NCI-H2081 (cell line): ENCODE results near the gene EHHADH.
A peak's percentile ranks its signal among the peaks of the same experiment; 100 is the strongest.
"Not testable (repeated sequence)": the region's sequence is repeated elsewhere in the genome, so short reads cannot be mapped to it uniquely, and the experiment has no call there.

Experiments used
- DNase-seq, 2 experiments: peaks; one replicate each; lab custom pipeline; 2025; lab: John Stamatoyannopoulos, UW

Gene EHHADH

GRCh38 chr3:185251272-185251671, 2.6 kb downstream of the EHHADH start:
- DNase-seq: no peak

DNA sequence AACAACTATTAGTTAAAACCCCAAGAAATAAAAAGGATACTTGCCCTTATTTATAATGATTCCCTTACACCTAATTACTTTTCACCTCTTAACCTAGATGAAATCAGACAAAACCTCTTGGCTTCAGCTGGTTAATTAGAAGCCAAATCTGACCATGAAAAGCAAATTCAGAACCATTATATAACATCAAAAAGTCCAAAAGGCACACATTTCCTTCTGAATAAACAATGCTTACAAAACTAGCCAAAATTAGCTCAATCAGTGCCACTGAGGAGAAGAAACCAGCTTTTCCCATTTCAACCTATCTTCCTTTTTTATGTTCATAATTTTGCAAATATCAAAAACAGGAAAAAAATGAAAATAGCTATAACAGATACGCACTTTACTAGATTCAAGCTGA, 3.2 kb downstream of the EHHADH start:
- DNase-seq: no peak

- DNase-seq: no peak
Measured at GRCh38 chr3:185250247-185250646, 3.6 kb downstream of the EHHADH start.

DNA sequence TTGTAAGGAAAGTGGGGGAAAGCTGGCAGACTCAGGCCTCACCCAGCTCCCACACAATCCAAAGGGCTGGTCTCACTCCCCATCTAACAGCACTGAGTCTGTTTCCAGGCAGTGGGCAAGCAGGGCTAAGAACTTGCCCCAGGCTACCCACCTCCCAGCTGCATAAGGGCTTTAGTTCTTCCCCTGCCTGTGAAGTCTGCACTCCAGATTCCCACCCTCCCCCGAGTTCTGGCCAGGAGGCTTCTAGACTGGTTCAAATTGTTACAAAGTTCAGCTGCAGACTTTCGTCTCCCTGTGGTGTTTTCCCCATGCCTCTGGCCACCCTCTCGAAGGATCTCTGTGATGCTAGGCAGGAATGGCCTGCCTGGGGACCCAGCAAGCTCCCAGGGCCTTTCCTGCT, 11.2 kb downstream of the EHHADH start:
- DNase-seq: no peak

GRCh38 chr3:185236969-185237368, 16.9 kb downstream of the EHHADH start:
- no peak for DNase-seq

DNA sequence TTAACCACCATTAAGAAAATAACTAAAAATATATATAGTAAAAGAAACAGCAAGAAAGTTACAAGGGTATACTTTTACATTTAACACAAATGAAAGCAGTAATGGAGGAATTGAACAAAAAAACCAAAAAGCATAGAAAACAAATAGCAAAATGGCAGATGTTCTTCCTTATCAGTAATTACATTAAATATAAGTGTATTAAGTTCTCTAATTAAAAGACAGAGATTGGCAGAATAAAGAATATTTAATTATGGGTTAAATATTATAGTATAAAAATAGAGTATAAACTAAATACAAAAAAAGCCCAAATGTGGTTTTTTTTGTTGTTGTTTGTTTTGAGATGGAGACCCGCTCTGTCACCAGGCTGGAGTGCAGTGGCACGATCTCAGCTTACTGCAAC, 20.5 kb downstream of the EHHADH start:
- DNase-seq: no peak

GRCh38 chr3:185226526-185226925, 27.3 kb downstream of the EHHADH start:
- not testable (repeated sequence) for DNase-seq

- DNase-seq: no peak
Measured at GRCh38 chr3:185225523-185225922, 28.3 kb downstream of the EHHADH start.

GRCh38 chr3:185225080-185225479, 28.8 kb downstream of the EHHADH start:
- DNase-seq: no peak

DNA sequence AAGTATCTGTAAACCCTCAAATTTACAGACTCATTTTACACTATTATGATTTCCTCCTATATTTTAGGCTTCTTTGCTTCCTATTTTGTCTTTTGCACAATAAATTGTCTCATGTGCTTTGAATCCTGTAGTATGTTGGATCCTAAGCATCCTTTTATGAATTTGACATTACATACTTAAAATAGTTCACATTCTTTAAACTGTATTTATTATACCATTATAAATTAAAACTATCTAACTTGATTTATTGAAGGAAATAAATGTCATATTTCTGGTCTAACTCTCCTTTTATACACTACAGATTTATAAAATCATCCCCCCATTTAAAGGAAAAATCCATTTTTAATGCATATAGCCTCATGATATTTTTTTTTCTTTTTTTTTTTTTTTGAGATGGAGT, 32.6 kb downstream of the EHHADH start:
- no peak for DNase-seq

- DNase-seq: no peak
Measured at GRCh38 chr3:185216607-185216958, 37.3 kb downstream of the EHHADH start.

GRCh38 chr3:185215873-185216606, 37.8 kb downstream of the EHHADH start:
- DNase-seq: peak; percentile 33 to 38

- DNase-seq: no peak
Measured at GRCh38 chr3:185212559-185212958, 41.3 kb downstream of the EHHADH start.

- no peak for DNase-seq
Measured at GRCh38 chr3:185212086-185212485, 41.8 kb downstream of the EHHADH start.

DNA sequence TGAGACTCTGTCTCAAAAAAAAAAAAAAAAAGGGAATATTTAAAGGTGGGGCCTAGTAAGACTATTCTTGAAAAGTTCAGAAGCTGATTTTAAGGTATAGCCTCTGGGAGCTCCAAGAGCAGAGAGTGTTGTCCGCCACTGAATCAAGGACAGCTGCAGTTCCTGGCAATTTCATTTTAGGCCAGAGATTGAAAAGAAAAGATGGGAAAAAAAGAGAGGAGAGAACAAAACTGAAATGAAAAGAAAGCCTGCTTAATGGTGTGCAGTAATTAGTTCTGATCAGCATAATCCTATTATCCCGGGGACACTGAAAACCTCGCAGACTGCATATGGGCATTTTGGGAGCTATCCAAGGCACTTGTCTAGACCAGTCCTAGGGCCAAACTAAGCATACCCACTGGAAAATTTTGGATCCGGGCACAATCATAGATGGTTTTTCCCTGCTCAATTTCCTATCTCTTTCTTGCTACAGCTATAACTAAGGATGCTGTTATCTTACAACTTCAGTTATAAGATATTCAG, 43.2 kb downstream of the EHHADH start:
- no peak for DNase-seq

DNA sequence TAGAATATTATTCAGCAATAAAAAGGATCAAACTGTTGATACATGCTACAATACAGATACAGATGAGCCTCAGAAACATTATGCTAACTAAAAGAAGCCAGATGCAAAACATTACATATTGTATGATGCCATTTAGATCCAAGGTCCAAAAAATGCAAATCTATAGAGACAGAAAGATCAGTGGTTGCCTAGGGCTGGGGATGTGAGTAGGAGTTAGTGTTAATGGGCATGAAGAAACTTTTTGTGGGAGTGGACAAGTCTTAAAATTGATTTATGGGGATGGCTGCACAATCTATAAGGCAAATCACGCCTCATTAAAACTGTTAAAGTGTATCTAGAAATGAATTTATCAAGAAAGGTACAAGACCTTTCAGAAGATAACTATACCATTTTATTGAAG, 45.0 kb downstream of the EHHADH start:
- DNase-seq: no peak

DNA sequence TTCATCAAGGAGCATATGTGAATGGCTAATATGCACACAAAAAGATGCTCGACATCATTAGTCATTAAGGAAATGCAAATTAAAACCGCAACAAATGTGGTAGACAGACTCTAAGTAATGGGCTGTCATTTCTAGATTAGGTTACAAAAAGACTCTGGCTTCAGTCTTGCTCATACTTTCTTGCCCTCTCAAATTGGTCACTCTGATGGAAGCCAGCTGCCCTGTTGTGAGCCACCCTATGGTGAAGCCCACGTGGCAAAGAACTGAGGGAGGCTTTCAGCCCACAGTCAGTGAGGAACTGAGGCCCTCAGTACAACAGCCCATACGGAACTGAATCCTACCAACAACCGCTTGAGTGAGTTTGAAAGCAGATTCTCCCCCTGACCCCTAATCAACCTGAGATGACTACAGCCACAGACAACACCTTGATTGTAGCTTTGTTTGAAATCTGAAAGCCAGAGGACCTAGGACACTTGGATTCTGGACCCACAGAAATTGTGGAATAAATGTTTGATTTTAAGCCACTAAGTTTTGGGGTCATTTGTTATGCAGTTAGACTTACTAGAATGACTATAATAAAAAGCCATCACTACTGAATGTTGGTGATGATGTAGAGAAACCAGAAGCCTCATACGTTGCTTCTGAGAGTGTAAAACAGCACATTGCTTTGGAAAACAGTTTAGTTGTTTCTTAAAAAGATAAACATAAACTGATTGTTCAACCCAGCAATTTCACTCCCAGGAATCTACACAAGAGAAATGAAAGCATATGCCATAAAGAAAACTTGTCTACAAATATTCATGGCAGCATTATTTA, 45.7 kb downstream of the EHHADH start:
- DNase-seq: no peak

DNA sequence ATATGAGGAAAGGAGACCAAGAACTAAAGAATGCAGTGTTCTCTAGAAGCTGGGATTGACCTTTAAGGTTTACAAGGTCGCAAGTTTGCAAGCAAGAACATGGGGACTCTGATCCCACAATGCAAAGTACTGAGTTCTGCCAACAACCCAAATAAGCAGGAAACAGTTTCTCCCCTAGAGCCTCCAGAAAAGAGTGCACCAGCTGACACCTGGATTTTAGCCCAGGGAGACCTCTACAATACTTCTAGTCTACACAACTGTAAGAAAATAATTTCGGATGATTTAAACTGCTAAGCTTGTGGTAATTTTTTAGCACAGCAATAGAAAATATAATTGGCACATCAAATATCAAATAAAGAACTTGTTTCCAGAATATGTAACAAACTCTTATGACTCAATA, 46.4 kb downstream of the EHHADH start:
- DNase-seq: no peak

DNA sequence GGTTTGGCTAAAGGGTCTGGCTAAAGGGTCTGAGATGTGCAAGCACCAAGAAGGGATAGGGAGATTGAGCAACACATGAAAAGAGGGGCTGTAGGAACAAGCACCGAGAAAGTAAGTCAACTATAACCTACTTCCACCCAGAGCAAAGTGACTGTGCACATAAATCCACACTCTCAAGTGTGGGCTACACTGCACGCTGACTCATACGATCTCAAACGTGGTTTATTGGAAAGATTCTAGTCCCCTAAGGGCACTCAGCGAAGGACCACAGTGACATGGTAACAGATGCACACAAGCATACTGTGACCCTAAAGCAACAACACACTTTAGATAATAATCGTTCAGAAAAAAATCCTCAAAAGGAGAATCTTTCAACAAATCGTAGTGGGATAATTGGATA, 48.0 kb downstream of the EHHADH start:
- no peak for DNase-seq

- no peak for DNase-seq
Measured at GRCh38 chr3:185204894-185205293, 49.0 kb downstream of the EHHADH start.

- no peak for DNase-seq
Measured at GRCh38 chr3:185200639-185201038, 53.2 kb downstream of the EHHADH start.

DNA sequence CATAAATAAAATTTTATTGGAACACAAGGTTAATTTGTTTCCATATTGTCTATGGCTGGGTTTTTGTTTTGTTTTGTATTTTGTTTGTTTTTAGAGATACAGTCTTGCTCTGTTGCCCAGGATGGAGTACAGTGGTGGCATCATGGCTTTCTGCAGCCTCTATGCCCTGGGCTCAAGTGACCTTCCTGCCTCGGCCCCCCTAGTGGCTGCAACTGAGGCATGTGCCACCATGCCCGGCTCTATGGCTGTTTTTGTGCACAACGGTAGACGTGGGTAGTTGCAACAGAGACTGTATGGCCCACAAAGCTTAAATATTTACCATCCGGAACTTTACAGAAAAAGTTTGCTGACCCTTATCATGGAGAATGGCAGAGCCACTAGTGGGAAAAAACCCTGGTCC, 54.2 kb downstream of the EHHADH start:
- DNase-seq: no peak

DNA sequence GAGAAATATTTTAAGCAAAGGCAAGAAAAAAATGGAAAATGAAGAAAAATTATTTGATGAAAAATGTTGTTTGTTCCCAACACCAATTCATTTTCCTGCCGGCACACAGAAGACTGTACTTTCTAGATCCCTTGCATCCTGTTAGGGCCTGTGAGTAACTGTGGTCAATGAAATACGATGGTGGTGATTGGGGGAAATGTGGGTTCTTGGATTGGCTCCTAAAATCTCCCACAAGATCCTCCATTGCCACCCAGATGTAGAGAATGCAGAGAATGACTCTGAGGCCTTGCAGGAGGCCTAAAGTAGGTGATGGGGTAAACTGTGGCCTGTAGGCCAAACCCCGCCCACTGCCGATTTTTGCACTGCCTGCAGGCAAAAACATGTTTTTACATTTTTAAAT, 54.6 kb downstream of the EHHADH start:
- DNase-seq: no peak
